Measurements from ENCODE around the gene CISD2.

GRCh38 chr4:102849579-102850104, 19.1 kb upstream of the CISD2 start:
- TF ChIP-seq YY1 (IDR thresholded peaks at IDR 0.05; ENCODE audit: low read depth) (no peak), USF1 (IDR thresholded peaks at IDR 0.05) (no peak), EGR1 (IDR thresholded peaks at IDR 0.05) (no peak), EP300 (IDR thresholded peaks at IDR 0.05; ENCODE audit: borderline replicate concordance) (no peak), RAD21 (IDR thresholded peaks at IDR 0.05; ENCODE audit: low read depth) (no peak), MAX (IDR thresholded peaks at IDR 0.05) (no peak), TEAD4 (IDR thresholded peaks at IDR 0.05) (no peak), TAF1 (IDR thresholded peaks at IDR 0.05; ENCODE audit: low read depth) (no peak), CREB1 (IDR thresholded peaks at IDR 0.05; ENCODE audit: low read depth) (no peak)
- TF ChIP-seq, protein P1, sequence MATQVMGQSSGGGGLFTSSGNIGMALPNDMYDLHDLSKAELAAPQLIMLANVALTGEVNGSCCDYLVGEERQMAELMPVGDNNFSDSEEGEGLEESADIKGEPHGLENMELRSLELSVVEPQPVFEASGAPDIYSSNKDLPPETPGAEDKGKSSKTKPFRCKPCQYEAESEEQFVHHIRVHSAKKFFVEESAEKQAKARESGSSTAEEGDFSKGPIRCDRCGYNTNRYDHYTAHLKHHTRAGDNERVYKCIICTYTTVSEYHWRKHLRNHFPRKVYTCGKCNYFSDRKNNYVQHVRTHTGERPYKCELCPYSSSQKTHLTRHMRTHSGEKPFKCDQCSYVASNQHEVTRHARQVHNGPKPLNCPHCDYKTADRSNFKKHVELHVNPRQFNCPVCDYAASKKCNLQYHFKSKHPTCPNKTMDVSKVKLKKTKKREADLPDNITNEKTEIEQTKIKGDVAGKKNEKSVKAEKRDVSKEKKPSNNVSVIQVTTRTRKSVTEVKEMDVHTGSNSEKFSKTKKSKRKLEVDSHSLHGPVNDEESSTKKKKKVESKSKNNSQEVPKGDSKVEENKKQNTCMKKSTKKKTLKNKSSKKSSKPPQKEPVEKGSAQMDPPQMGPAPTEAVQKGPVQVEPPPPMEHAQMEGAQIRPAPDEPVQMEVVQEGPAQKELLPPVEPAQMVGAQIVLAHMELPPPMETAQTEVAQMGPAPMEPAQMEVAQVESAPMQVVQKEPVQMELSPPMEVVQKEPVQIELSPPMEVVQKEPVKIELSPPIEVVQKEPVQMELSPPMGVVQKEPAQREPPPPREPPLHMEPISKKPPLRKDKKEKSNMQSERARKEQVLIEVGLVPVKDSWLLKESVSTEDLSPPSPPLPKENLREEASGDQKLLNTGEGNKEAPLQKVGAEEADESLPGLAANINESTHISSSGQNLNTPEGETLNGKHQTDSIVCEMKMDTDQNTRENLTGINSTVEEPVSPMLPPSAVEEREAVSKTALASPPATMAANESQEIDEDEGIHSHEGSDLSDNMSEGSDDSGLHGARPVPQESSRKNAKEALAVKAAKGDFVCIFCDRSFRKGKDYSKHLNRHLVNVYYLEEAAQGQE (IDR thresholded peaks at IDR 0.05; ENCODE audit: low read depth) = no peak

All from Ishikawa (cell line).